ENCODE data around the gene MSANTD7. TPM values are rescaled to one million over a fixed set of nuclear protein-coding genes. Genes with fewer than 3 reads are reported as not detected.
A peak's percentile ranks its signal among the peaks of the same experiment; 100 is the strongest.

Gene MSANTD7
- total RNA-seq, 1 donor, result 22.4 TPM

DNA sequence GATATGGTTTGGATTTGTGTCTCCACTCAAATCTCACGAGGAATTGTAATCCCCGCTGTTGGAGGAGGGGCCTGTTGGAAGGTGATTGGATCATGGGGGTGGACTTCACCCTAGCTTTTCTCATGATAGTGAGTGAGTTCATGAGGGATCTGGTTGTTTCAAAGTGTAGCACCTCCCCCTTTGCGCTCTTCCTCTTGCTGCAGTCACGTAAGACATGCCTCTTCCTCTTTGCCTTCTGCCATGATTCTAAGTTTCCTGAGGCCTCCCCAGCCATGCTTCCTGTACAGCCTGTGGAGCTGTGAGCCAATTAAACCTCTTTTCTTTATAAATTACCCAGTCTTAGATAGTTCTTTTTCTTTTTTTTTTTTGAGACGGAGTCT lies 17.3 kb upstream of the MSANTD7 start:
- no peaks in the 10 kb centered on the region for H3K36me3 ChIP-seq (ENCODE audit: insufficient read depth, low read length)
- no peaks in the 10 kb centered on the region for H3K9me3 ChIP-seq (ENCODE audit: low read depth, low read length)
- H4K20me1 ChIP-seq (ENCODE audit: insufficient read depth, low read length), result no peaks in the 10 kb centered on the region
- DNase-seq (ENCODE audit: insufficient read length, low spot score, missing footprints), result no peak
- TF ChIP-seq, protein P1, sequence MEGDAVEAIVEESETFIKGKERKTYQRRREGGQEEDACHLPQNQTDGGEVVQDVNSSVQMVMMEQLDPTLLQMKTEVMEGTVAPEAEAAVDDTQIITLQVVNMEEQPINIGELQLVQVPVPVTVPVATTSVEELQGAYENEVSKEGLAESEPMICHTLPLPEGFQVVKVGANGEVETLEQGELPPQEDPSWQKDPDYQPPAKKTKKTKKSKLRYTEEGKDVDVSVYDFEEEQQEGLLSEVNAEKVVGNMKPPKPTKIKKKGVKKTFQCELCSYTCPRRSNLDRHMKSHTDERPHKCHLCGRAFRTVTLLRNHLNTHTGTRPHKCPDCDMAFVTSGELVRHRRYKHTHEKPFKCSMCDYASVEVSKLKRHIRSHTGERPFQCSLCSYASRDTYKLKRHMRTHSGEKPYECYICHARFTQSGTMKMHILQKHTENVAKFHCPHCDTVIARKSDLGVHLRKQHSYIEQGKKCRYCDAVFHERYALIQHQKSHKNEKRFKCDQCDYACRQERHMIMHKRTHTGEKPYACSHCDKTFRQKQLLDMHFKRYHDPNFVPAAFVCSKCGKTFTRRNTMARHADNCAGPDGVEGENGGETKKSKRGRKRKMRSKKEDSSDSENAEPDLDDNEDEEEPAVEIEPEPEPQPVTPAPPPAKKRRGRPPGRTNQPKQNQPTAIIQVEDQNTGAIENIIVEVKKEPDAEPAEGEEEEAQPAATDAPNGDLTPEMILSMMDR (IDR thresholded peaks at IDR 0.05; ENCODE audit: extremely low read depth, low read depth, low read length), result no peak
- no peak overlapping the region for H2AFZ ChIP-seq (ENCODE audit: low read length)
- no peak overlapping the region for H3K4me3 ChIP-seq (ENCODE audit: insufficient read depth, low read length)
- no peaks in the 10 kb centered on the region for H3K27me3 ChIP-seq (ENCODE audit: insufficient read depth, low read length)
- no peak overlapping the region for H3K4me2 ChIP-seq (ENCODE audit: insufficient read depth, low read length)
- H3K27ac ChIP-seq (ENCODE audit: low read depth, low read length), result no peak overlapping the region
- peaks cover 15% of the 10 kb centered on the region for H3K4me1 ChIP-seq (ENCODE audit: insufficient read depth, low read length)
- H3K79me2 ChIP-seq (ENCODE audit: insufficient read depth, low read length), result no peaks in the 10 kb centered on the region

DNA sequence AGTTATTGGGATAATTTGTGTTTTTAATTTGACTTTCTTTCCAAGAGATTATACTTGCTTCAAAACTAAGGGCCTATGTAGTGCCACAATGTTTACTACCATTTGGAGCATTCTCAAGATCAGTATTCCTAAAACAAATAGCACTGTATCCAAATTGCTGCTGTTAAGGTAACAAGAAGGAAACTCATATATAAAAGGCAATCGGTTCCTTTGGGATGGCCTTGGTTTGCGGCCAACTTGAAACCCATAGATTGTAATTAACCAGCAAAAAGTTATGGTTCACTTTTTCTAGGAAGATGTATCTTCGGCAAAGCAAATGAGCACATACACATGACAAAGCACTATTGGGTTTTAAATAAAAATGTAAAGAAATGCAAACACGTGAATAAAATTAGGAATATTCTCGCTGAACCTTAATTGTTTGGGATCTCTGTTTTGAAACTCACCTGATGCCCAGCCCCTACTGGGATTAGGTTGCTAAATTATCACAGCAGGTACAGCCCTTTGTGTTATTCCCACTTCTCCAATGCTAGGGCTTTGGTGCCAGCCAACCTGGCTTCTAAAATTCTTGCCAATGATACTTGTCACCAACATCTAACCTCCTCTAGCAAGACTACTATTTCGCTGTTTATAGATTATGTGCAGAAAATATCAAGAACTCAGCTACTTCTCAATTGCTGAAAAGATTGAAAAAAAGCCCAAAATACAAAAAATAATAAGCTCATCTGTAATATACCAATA lies 16.3 kb upstream of the MSANTD7 start:
- Histone ChIP-seq H3K4me3 (ENCODE audit: insufficient read depth, low read length) (no peak overlapping the region), H4K20me1 (ENCODE audit: insufficient read depth, low read length) (no peaks in the 10 kb centered on the region), H3K4me1 (ENCODE audit: insufficient read depth, low read length) (peaks cover 10% of the 10 kb centered on the region), H3K79me2 (ENCODE audit: insufficient read depth, low read length) (no peaks in the 10 kb centered on the region), H3K4me2 (ENCODE audit: insufficient read depth, low read length) (no peak overlapping the region), H3K9me3 (ENCODE audit: low read depth, low read length) (no peaks in the 10 kb centered on the region), H3K36me3 (ENCODE audit: insufficient read depth, low read length) (no peaks in the 10 kb centered on the region), H3K27ac (ENCODE audit: low read depth, low read length) (no peak overlapping the region), H3K27me3 (ENCODE audit: insufficient read depth, low read length) (no peaks in the 10 kb centered on the region), H2AFZ (ENCODE audit: low read length) (no peak overlapping the region)
- TF ChIP-seq, protein P1 (IDR thresholded peaks at IDR 0.05; ENCODE audit: extremely low read depth, low read depth, low read length), result no peak
- DNase-seq (ENCODE audit: insufficient read length, low spot score, missing footprints), result no peak

DNA sequence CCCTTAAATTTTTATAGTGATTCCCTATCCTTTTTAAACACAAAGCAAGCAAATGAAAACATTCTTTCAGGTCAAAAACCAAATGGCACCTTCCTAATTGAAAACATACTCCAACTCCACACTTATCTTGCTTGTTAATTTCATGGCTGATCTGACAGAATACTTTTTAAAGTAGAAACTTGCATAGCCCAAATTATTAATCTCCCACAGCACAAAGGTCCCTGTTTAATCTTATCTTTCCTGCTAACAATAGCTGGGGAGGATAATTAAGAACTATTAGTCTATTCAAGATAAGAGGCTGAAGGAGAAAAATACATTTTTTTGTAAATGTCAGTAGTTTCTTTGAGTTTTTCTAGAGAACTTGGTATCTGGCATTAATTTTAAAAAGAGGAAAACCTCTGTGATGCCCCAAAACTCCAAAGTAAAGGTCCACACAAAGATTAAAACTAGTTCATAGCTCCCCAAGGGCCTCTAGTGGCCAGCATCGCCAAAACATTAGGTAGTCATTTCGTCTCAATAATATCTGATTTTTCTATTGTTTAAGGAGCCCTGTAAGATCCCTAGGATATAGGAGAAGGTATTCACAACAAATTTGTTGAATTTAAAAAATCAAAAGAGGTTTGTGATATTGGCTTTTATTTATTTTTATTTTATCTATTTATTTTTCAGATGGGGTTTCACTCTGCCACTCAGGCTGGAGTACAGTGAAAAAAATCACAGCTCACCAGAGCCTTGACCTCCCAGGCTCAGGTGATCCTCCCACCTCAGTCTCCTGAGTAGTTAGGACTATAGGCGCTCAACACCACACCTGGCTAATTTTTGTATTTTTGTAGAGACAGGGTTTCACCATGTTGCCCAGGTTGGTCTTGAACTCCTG lies 15.0 kb upstream of the MSANTD7 start:
- no peaks in the 10 kb centered on the region for H3K27me3 ChIP-seq (ENCODE audit: insufficient read depth, low read length)
- H3K4me2 ChIP-seq (ENCODE audit: insufficient read depth, low read length), result no peak overlapping the region
- H4K20me1 ChIP-seq (ENCODE audit: insufficient read depth, low read length), result no peaks in the 10 kb centered on the region
- DNase-seq (ENCODE audit: insufficient read length, low spot score, missing footprints), result peak; percentile 78
- no peaks in the 10 kb centered on the region for H3K36me3 ChIP-seq (ENCODE audit: insufficient read depth, low read length)
- no peaks in the 10 kb centered on the region for H3K79me2 ChIP-seq (ENCODE audit: insufficient read depth, low read length)
- no peaks in the 10 kb centered on the region for H3K9me3 ChIP-seq (ENCODE audit: low read depth, low read length)
- no peak overlapping the region for H3K27ac ChIP-seq (ENCODE audit: low read depth, low read length)
- H3K4me3 ChIP-seq (ENCODE audit: insufficient read depth, low read length), result no peak overlapping the region
- H2AFZ ChIP-seq (ENCODE audit: low read length), result no peak overlapping the region
- peaks cover 10% of the 10 kb centered on the region for H3K4me1 ChIP-seq (ENCODE audit: insufficient read depth, low read length)
- TF ChIP-seq, protein P1 (IDR thresholded peaks at IDR 0.05; ENCODE audit: extremely low read depth, low read depth, low read length), result peak; percentile 74

DNA sequence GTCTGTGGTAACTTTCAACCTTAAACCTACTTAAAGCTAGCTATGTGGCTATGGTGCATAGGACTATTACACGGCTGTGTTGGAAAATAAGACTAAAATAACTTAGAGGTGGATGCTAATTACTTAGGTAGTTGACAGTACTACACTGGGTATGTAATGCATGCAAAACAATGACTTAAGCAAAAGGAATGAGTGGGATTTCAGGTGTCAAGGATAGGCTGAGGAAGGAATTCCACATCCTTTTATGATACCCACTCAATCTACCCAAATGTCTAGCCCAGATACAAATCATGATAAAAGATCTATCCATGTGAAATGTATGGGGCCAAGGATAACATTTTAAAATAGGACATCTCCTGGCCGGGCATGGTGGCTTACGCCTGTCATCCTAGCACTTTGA lies 14.1 kb upstream of the MSANTD7 start:
- Histone ChIP-seq H3K4me2 (ENCODE audit: insufficient read depth, low read length) (no peak overlapping the region), H3K79me2 (ENCODE audit: insufficient read depth, low read length) (no peaks in the 10 kb centered on the region), H3K36me3 (ENCODE audit: insufficient read depth, low read length) (no peaks in the 10 kb centered on the region), H3K27ac (ENCODE audit: low read depth, low read length) (no peak overlapping the region), H3K9me3 (ENCODE audit: low read depth, low read length) (no peaks in the 10 kb centered on the region), H3K4me1 (ENCODE audit: insufficient read depth, low read length) (peaks cover 10% of the 10 kb centered on the region), H3K27me3 (ENCODE audit: insufficient read depth, low read length) (no peaks in the 10 kb centered on the region), H2AFZ (ENCODE audit: low read length) (no peak overlapping the region), H4K20me1 (ENCODE audit: insufficient read depth, low read length) (no peaks in the 10 kb centered on the region), H3K4me3 (ENCODE audit: insufficient read depth, low read length) (no peak overlapping the region)
- TF ChIP-seq, protein P1 (IDR thresholded peaks at IDR 0.05; ENCODE audit: extremely low read depth, low read depth, low read length), result no peak
- no peak for DNase-seq (ENCODE audit: insufficient read length, low spot score, missing footprints)

Data from osteoblast (primary cell).